ENCODE measurements around the gene DHODH.

DHODH gene

GRCh38 chr16:72042157-72042660, 33.7 kb downstream of the DHODH start:
- TF ChIP-seq CTCF (IDR thresholded peaks at IDR 0.05; ENCODE audit: insufficient read depth, low read depth, low read length, missing control alignments), result no peak
- H3K4me3 ChIP-seq (ENCODE audit: low read depth, low read length), result no peak overlapping the region
- no peak for DNase-seq (ENCODE audit: low read depth)

DNA sequence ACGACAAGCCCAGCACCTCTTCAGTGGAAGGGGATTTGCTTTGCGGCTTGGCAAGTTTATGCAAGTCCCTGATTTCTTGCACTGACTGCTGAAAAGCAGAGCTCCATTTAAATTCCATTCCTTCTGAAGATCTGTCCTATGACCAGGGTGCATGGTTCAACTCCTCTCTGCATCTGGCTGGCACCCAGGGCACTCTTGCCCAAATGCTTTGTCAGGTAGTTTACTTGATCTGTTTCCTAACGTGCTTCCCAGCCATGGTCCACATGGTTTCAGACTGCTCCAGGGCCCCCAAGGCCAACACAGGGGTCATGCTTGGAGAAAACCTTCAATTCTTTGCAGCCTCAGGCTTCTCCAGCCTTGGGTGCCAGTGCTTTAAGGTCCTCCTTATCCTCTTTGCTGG, 34.5 kb downstream of the DHODH start:
- H3K4me3 ChIP-seq (ENCODE audit: low read depth, low read length), result no peak overlapping the region
- DNase-seq (ENCODE audit: low read depth), result no peak
- no peak for TF ChIP-seq CTCF (IDR thresholded peaks at IDR 0.05; ENCODE audit: insufficient read depth, low read depth, low read length, missing control alignments)

DNA sequence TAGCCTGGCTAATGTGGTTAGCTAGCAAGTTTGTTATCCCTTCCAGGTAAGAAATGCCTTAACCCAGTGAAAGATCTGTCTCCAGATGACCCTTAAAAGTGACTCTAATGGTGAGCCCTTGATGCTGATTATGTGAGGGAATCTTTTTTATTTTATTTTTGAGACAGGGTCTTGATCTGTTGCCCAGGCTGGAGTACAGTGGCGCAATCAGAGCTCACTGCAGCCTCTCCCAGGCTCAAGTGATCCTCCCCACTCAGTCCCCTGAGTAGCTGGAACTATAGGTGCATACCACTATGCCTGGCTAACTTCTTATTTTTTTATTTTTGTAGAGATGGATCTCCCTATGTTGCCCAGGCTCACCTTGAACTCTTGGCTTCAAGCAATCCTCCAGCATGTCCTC, 35.0 kb downstream of the DHODH start:
- no peak for TF ChIP-seq CTCF (IDR thresholded peaks at IDR 0.05; ENCODE audit: insufficient read depth, low read depth, low read length, missing control alignments)
- no peak for DNase-seq (ENCODE audit: low read depth)
- no peak overlapping the region for H3K4me3 ChIP-seq (ENCODE audit: low read depth, low read length)

GRCh38 chr16:72044296-72044695, 35.8 kb downstream of the DHODH start:
- H3K4me3 ChIP-seq (ENCODE audit: low read depth, low read length), result no peak overlapping the region
- no peak for TF ChIP-seq CTCF (IDR thresholded peaks at IDR 0.05; ENCODE audit: insufficient read depth, low read depth, low read length, missing control alignments)
- no peak for DNase-seq (ENCODE audit: low read depth)

DNA sequence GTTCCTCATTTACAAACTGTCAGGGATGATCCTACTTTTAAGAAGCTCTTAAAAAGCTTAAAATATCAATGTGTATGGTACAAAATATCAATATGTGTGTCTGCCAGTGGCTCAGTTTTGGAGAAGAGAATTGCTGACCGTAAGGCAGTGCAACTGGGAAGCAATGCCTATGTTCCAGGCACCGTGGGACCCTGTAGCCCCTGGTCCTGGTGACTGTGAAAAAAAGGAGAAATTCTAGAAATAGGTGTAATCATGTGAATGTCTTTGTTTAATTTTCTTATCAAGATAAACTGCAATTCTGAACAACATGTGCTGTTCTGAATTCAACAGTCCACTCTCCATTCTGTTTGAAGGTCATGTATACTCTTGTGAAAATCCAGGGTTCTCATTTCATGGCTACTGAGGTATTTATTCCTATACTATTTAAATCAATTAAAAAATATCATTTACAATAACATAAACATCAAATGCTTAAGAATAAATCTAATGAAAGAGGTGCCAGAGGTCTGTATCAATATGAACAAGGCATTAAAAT, 36.3 kb downstream of the DHODH start:
- TF ChIP-seq CTCF (IDR thresholded peaks at IDR 0.05; ENCODE audit: insufficient read depth, low read depth, low read length, missing control alignments), result no peak
- no peak overlapping the region for H3K4me3 ChIP-seq (ENCODE audit: low read depth, low read length)
- no peak for DNase-seq (ENCODE audit: low read depth)

- no peak overlapping the region for H3K4me3 ChIP-seq (ENCODE audit: low read depth, low read length)
- no peak for DNase-seq (ENCODE audit: low read depth)
- no peak for TF ChIP-seq CTCF (IDR thresholded peaks at IDR 0.05; ENCODE audit: insufficient read depth, low read depth, low read length, missing control alignments)
Measured at GRCh38 chr16:72049110-72049509, 40.6 kb downstream of the DHODH start.

DNA sequence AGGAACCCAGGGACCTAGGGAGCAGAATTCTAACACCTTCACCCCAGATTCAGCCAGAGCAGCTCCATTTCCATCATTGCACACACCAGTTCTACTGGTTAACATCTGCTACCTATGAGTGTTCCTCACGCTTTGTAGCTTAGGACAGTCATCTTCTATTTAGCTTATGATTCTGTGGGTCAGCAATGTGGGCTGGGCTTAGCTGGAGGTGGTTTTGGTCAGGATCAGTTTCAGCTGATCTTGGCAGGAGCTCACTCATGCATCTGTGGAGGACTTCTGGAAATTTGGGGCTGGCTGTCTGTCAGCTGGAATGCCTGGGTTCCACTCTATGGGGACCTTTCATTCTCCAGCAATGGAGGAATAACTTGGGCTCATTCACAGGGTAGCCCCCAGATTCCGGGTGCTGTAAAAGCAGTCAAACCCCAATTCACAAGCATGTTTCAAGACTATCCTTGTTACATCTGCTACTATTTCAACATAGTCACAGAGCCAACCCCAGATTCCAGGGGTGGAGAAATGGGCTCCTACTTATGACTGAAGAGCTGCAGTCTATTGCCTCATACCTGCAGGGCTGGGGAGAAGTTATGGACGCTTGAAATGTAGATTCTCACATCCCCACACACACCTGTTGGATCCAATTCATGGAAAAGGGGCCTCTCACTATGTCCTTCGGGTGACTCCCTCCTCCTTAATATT, 42.4 kb downstream of the DHODH start:
- no peak for TF ChIP-seq CTCF (IDR thresholded peaks at IDR 0.05; ENCODE audit: insufficient read depth, low read depth, low read length, missing control alignments)
- no peak overlapping the region for H3K4me3 ChIP-seq (ENCODE audit: low read depth, low read length)
- no peak for DNase-seq (ENCODE audit: low read depth)

Measured in GM12865 (cell line).